ENCODE measurements around the gene PPFIA1. TPM values are rescaled to one million over a fixed set of nuclear protein-coding genes. Genes with fewer than 3 reads are reported as not detected.

Gene PPFIA1
- total RNA-seq, 1 experiment from 2014 or later, result 75.1 TPM

GRCh38 chr11:70289582-70289981, 19.1 kb downstream of the PPFIA1 start:
- H3K27ac Mint-ChIP-seq, result no peak overlapping the region
- 0 out of 2 replicates have a peak, but pooled peaks cover 3% of the 10 kb centered on the region for H3K4me1 Mint-ChIP-seq
- no peak overlapping the region for H3K4me3 Mint-ChIP-seq
- ATAC-seq, result no peak
- CTCF ChIA-PET, result no interaction called here
- DNase-seq (ENCODE audit: low spot score), result no peak
- TF ChIP-seq ATF2 (CRISPR knock-in tag; IDR thresholded peaks at IDR 0.05; ENCODE audit: borderline replicate concordance, low read depth), result no peak
- no peak for TF ChIP-seq GTF2I (CRISPR knock-in tag; conservative IDR thresholded peaks at IDR 0.05)
- TF ChIP-seq CREM (CRISPR knock-in tag; IDR thresholded peaks at IDR 0.05), result no peak
- no peak for TF ChIP-seq MXD4 (CRISPR knock-in tag; IDR thresholded peaks at IDR 0.05; ENCODE audit: borderline replicate concordance)
- H3K36me3 Mint-ChIP-seq, result peaks cover 71% of the 10 kb centered on the region
- H3K27me3 Mint-ChIP-seq (ENCODE audit: low read depth), result no peaks in the 10 kb centered on the region
- POLR2A ChIA-PET, result no interaction called here
- H3K9me3 Mint-ChIP-seq, result peaks cover 6% of the 10 kb centered on the region

DNA sequence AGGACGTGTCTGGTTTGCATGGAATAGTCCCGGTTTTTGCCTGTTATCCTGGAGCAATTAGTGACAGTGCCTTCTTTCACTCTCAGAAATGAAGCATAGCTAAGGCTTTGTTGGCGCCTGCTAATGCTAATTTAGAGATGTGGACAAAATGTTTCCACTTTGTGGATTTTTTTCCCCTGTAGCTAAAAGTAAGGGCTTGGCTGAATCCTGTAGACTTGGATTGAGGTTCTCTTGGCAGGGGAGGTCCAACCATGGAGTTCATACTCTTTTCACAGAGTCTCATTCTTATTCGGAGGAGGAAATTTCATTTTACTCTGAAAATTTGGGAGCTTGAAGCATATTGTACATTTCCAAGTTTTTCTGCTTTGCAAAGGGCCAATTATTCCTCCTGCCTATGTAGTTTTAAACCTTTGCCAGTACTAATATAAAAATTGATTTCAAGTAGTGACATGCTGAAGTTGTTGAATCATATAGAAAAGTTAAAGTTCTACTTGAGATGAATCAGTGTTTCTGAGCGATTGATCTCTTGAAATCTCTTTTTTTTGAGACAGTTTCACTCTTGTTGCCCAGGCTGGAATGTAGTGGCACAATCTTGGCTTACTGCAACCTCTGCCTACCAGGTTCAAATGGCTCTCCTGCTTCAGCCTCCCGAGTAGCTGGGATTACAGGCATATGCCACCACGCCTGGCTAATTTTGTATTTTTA, 20.0 kb downstream of the PPFIA1 start:
- Mint-ChIP-seq H3K4me3 (no peak overlapping the region), H3K27me3 (ENCODE audit: low read depth) (no peaks in the 10 kb centered on the region), H3K4me1 (0 out of 2 replicates have a peak, but pooled peaks cover 3% of the 10 kb centered on the region), H3K9me3 (peaks cover 6% of the 10 kb centered on the region), H3K27ac (no peak overlapping the region), H3K36me3 (peaks cover 67% of the 10 kb centered on the region)
- POLR2A ChIA-PET, result no interaction called here
- TF ChIP-seq, protein P1, sequence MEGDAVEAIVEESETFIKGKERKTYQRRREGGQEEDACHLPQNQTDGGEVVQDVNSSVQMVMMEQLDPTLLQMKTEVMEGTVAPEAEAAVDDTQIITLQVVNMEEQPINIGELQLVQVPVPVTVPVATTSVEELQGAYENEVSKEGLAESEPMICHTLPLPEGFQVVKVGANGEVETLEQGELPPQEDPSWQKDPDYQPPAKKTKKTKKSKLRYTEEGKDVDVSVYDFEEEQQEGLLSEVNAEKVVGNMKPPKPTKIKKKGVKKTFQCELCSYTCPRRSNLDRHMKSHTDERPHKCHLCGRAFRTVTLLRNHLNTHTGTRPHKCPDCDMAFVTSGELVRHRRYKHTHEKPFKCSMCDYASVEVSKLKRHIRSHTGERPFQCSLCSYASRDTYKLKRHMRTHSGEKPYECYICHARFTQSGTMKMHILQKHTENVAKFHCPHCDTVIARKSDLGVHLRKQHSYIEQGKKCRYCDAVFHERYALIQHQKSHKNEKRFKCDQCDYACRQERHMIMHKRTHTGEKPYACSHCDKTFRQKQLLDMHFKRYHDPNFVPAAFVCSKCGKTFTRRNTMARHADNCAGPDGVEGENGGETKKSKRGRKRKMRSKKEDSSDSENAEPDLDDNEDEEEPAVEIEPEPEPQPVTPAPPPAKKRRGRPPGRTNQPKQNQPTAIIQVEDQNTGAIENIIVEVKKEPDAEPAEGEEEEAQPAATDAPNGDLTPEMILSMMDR (IDR thresholded peaks at IDR 0.05), result no peak
- TF ChIP-seq, protein P2, sequence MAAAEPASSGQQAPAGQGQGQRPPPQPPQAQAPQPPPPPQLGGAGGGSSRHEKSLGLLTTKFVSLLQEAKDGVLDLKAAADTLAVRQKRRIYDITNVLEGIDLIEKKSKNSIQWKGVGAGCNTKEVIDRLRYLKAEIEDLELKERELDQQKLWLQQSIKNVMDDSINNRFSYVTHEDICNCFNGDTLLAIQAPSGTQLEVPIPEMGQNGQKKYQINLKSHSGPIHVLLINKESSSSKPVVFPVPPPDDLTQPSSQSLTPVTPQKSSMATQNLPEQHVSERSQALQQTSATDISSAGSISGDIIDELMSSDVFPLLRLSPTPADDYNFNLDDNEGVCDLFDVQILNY (CRISPR knock-in tag; IDR thresholded peaks at IDR 0.05), result no peak
- no peak for TF ChIP-seq KAT7 (CRISPR knock-in tag; IDR thresholded peaks at IDR 0.05; ENCODE audit: borderline replicate concordance)
- no peak for TF ChIP-seq SMAD3 (CRISPR knock-in tag; IDR thresholded peaks at IDR 0.05; ENCODE audit: borderline replicate concordance)
- TF ChIP-seq IRF2 (CRISPR knock-in tag; IDR thresholded peaks at IDR 0.05; ENCODE audit: borderline replicate concordance, low read depth), result no peak
- no peak for TF ChIP-seq FOXJ3 (CRISPR knock-in tag; IDR thresholded peaks at IDR 0.05; ENCODE audit: borderline replicate concordance)
- no peak for TF ChIP-seq PRRX2 (CRISPR knock-in tag; IDR thresholded peaks at IDR 0.05)
- no peak for TF ChIP-seq ZNF396 (CRISPR knock-in tag; IDR thresholded peaks at IDR 0.05; ENCODE audit: borderline replicate concordance)
- no peak for TF ChIP-seq ELF4 (CRISPR knock-in tag; IDR thresholded peaks at IDR 0.05; ENCODE audit: low read depth)
- ATAC-seq (no peak), DNase-seq (ENCODE audit: low spot score) (no peak)
- CTCF ChIA-PET, result no interaction called here

GRCh38 chr11:70292166-70292565, 21.7 kb downstream of the PPFIA1 start:
- POLR2A ChIA-PET, result no interaction called here
- CTCF ChIA-PET, result no interaction called here
- ATAC-seq (no peak), DNase-seq (ENCODE audit: low spot score) (no peak)
- Mint-ChIP-seq H3K4me3 (no peak overlapping the region), H3K36me3 (peaks cover 62% of the 10 kb centered on the region), H3K9me3 (peaks cover 6% of the 10 kb centered on the region), H3K27me3 (ENCODE audit: low read depth) (no peaks in the 10 kb centered on the region), H3K27ac (0 out of 2 replicates have a peak overlapping the region, but pooled peaks have one; percentile 8), H3K4me1 (peaks cover 3% of the 10 kb centered on the region; the same call in 1 of the 2 replicates)
- TF ChIP-seq FOXK1 (CRISPR knock-in tag; IDR thresholded peaks at IDR 0.05), result no peak

DNA sequence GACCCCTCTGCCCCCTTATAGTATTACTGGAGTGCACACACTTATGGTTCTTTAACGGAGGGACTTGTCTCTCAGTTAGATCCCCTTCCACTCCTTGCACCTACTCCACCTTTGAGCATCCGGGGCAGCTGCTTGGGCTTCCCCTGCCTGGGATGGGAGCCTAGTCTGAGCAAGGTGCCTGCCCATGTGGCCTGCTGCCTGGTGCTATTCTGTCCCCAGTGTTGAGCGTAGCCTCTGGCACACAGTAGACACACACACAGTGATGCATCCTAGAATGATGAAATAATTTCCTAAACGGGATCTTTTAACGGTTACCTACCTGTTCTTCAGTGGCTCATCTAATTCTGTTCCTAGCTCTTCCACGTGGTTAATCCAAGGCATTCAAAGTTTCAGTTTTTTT, 22.4 kb downstream of the PPFIA1 start:
- ChIA-PET POLR2A (no interaction called here), CTCF (no interaction called here)
- Mint-ChIP-seq H3K27me3 (ENCODE audit: low read depth) (no peaks in the 10 kb centered on the region), H3K9me3 (peaks cover 6% of the 10 kb centered on the region), H3K4me3 (no peak overlapping the region), H3K4me1 (peaks cover 8% of the 10 kb centered on the region; the same call in 1 of the 2 replicates), H3K27ac (peak overlapping the region; percentile 6; the same call in 1 of the 2 replicates), H3K36me3 (peaks cover 63% of the 10 kb centered on the region)
- ATAC-seq (no peak), DNase-seq (ENCODE audit: low spot score) (no peak)
- no peak for TF ChIP-seq RELA (CRISPR knock-in tag; IDR thresholded peaks at IDR 0.05; ENCODE audit: borderline replicate concordance)
- no peak for TF ChIP-seq FOXP4 (CRISPR knock-in tag; IDR thresholded peaks at IDR 0.05)
- no peak for TF ChIP-seq IRF2 (CRISPR knock-in tag; IDR thresholded peaks at IDR 0.05; ENCODE audit: borderline replicate concordance, low read depth)
- TF ChIP-seq ATF2 (CRISPR knock-in tag; IDR thresholded peaks at IDR 0.05; ENCODE audit: borderline replicate concordance, low read depth), result no peak
- no peak for TF ChIP-seq STAT6 (CRISPR knock-in tag; conservative IDR thresholded peaks at IDR 0.05; ENCODE audit: low read depth)

Data from WTC11 (cell line).